GM06990 (cell line): ENCODE measurements around the gene CYREN.

Source experiments
- DNase-seq: peaks from one replicate; pipeline ENCODE4 v3.0.0-alpha.2; 2011; ENCODE audit not compliant: insufficient read length; ENCODE audit errors: extremely low read depth
- H3K27me3 ChIP-seq: replicated peaks from 2 replicates; pipeline ENCODE4 v1.6.0; 2011; ENCODE audit warnings: low read length; ENCODE audit not compliant: control insufficient read depth, insufficient read depth
- H3K36me3 ChIP-seq: 2 replicates; pipeline ENCODE4 v1.5.1; 2011; ENCODE audit warnings: low read length; ENCODE audit not compliant: control insufficient read depth, insufficient read depth
- H3K4me3 ChIP-seq: replicated peaks from 2 replicates; pipeline ENCODE4 v1.5.1; 2011; ENCODE audit warnings: low read depth, mild to moderate bottlenecking, control low read depth, low read length
- CTCF ChIP-seq: IDR thresholded peaks from 2 replicates; pipeline ENCODE4 v1.5.1; 2011; ENCODE audit warnings: low read length, control low read depth, mild to moderate bottlenecking, inconsistent platforms; ENCODE audit not compliant: insufficient read depth, poor library complexity, severe bottlenecking

CYREN gene

GRCh38 chr7:135199439-135199838 is 28.9 kb upstream of the CYREN start:
- H3K27me3 ChIP-seq = no peaks in the 10 kb centered on the region
- TF ChIP-seq CTCF = no peak
- no peak overlapping the region for H3K4me3 ChIP-seq
- DNase-seq = no peak
- peaks cover 37% of the 10 kb centered on the region for H3K36me3 ChIP-seq

- DNase-seq = no peak
- no peak for TF ChIP-seq CTCF
Observed at GRCh38 chr7:135197906-135198655, 27.6 kb upstream of the CYREN start.

DNA sequence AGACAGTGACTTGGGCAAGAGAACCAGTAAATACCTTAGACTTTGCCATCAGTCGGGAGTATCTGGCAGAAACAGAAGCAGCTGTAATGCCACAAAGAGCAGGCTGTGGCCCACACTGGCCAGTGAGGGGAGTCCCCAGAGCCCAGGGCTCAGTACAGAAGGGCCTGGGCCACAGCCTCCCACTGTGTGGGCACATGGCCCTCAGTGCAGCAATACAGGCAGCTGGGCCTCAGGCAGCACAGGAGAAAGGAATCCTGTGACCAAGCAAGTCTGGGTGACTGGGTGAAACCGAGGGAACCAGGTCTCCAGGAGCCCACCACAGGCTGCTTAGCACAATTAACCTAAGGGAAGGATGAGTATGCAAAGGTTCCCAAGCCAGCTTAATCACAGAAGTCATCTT is 26.8 kb upstream of the CYREN start:
- TF ChIP-seq CTCF = no peak
- H3K27me3 ChIP-seq = no peaks in the 10 kb centered on the region
- DNase-seq = no peak
- peaks cover 42% of the 10 kb centered on the region for H3K36me3 ChIP-seq
- no peak overlapping the region for H3K4me3 ChIP-seq

More at GRCh38 chr7:135197906-135198655, 27.6 kb upstream of the CYREN start:
- H3K27me3 ChIP-seq = no peaks in the 10 kb centered on the region
- H3K4me3 ChIP-seq = no peak overlapping the region
- peaks cover 41% of the 10 kb centered on the region for H3K36me3 ChIP-seq

DNA sequence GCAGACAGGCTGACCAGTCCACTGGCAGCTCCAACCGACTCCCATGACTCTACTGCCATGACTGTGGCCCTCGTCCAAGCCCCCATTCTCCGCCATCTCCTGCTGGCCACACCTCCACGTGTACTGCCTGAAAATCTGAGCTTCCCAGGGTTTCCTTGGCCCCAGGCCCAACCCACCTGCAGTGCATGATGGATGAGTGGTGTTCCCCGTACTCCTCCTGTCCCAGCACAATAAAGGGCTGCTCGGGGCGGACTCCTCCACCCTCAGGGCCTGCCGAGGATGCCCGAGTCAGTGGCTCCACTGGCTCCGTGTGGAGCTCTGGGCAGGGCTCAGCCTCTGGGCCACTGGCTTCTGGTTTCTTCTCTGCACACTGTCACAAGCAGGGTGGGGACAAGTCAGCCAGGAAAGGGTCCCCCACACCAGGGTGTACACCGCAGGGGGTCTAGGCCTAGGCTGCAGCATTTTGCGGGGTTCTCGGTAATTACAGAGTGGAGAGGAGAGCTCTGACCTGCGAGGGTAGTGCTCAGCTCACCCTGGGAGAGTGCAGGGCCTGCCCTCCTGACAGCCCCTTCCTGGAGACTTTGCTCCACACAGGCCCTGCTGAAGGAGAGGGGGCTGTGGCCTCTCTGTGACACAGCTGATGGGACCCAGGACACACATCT is 25.6 kb upstream of the CYREN start:
- no peak for DNase-seq
- H3K36me3 ChIP-seq = peaks cover 43% of the 10 kb centered on the region
- no peaks in the 10 kb centered on the region for H3K27me3 ChIP-seq
- no peak for TF ChIP-seq CTCF
- no peak overlapping the region for H3K4me3 ChIP-seq

DNA sequence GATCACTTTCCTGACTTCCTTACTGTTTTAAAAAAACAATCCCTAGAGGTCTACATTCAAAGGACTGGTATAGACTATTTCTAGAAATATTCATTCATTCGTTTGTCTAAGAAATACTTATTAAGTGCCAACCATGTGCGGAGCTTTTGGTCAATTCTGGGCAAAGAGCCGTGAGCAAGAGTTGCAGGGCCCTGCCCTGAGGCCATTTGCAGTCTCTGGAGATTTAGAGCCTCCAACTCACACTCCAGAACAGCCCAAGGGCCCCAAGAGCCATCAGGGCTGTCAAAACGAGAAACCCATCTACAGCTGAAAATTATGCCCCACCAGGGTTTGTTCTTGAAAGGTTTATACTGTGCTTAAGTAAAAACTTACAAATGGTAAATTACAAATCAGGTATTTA is 24.6 kb upstream of the CYREN start:
- no peak for DNase-seq
- H3K4me3 ChIP-seq = no peak overlapping the region
- peaks cover 43% of the 10 kb centered on the region for H3K36me3 ChIP-seq
- TF ChIP-seq CTCF = no peak
- no peaks in the 10 kb centered on the region for H3K27me3 ChIP-seq
